SK-N-SH treated with all-trans-retinoic acid at 6 μM for 48 hours (cell line): ENCODE measurements around the gene CCDC106.

ENCODE experiments used
- ZFP30 ChIP-seq: fragments of 450-650 bp; formaldehyde crosslinking; IDR thresholded peaks from 2 replicates; pipeline ENCODE4 v1.5.0; 2022; ENCODE audit warnings: mild to moderate bottlenecking, moderate library complexity
- ZNF70 ChIP-seq: fragments of 450-650 bp; formaldehyde crosslinking; IDR thresholded peaks from 2 replicates; pipeline ENCODE4 v1.5.0; 2020; ENCODE audit warnings: mild to moderate bottlenecking, moderate library complexity

DNA sequence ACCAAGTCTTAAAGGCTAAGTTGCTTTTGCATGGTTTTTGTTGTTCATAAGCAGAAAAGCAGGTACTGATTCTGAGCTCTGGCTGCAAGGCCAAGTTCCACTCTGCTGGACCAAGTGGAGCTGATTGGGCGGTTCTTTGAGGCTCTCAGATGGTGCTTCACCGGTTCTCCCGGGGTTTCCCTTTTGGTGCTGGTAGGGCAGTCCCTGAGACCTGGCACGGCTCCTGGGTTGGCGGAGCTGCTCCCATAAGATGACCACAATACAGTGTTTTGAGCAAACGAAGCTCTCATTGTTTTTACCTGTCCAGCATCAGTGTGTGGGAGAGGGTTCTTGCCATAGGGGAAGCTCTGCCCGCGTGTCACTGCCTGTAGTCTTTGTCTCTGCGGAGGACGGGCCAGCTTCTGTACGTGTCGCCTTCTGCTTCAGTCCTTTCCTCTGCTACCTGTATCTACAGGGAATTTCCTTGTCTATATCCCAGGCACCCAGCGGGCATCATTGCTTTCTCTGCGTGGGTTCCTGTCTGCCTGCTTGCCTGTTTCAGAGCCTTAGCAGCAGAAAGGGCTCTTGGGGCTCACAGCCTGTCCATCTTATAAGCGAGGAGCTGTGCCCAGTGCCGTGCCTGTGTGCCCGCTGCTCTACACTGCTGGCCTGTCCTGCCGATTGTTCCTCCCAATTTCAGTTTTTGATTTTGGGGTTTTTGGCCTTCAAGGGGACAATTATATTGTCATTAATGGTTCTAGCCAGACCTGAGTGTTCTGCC lies 9.2 kb downstream of the CCDC106 start:
- TF ChIP-seq ZNF70 (CRISPR knock-in tag) (no peak), ZFP30 (CRISPR knock-in tag) (no peak)
